GM12878 (cell line): Measurements from ENCODE around the gene DACH1. TPM values are rescaled to one million over a fixed set of nuclear protein-coding genes. Genes with fewer than 3 reads are reported as not detected.

ENCODE experiments used
- HDGF ChIP-seq: fragments of 450-650 bp; IDR thresholded peaks from 2 replicates; pipeline ENCODE4 v1.6.1; 2016; ENCODE audit warnings: antibody characterized with exemption
- NR2C2 ChIP-seq: IDR thresholded peaks from 2 replicates; pipeline ENCODE4 v1.6.1; 2011; ENCODE audit warnings: borderline replicate concordance, low read depth; ENCODE audit not compliant: control insufficient read depth, insufficient read length
- SREBF1 ChIP-seq: IDR thresholded peaks from 2 replicates; pipeline ENCODE4 v1.6.1; 2012; ENCODE audit warnings: mild to moderate bottlenecking, low read length
- YBX1 ChIP-seq: fragments of 450-650 bp; IDR thresholded peaks from 2 replicates; pipeline ENCODE4 v1.6.1; 2016; ENCODE audit warnings: antibody characterized with exemption
- polyA plus RNA-seq, 11 experiments: library from polyadenylated mRNA; depleted of rRNA in 4 of 11; unstranded in 6 of 11; stranded (reverse) in 5 of 11; fragments of >200 nt; fragmentation: Nextera tagmentation in 4 of 11; fragmentation: Illumina TruSeq in 1 of 11; extraction: Ambion mirVana in 4 of 11; extraction: Trizol in 1 of 11; gene quantifications; 1 replicate in 1 of 11; 2 replicates in 10 of 11; pipeline versions ENCODE4 v1.2.1 to v1.2.3, GENCODE V29; 2011 to 2016; ENCODE audit warnings: inconsistent platforms in 2 of 11, missing spikeins in 2 of 11, low read depth in 1 of 11
- total RNA-seq, 4 experiments: library from RNA; depleted of rRNA in 3 of 4; stranded (reverse); fragments of >200 nt in 3 of 4; fragmentation: Illumina TruSeq in 1 of 4; extraction: Trizol in 1 of 4; gene quantifications; 2 replicates each; pipeline versions ENCODE4 v1.2.1 to v1.2.3, GENCODE V29; 2013 to 2021
- TF ChIP-seq, protein P1 (sequence below): IDR thresholded peaks from 2 replicates; pipeline ENCODE4 v1.6.1; 2012; ENCODE audit warnings: improper control_type of control experiment, low read depth, low read length; ENCODE audit not compliant: insufficient replicate concordance
- TF ChIP-seq, protein P2 (sequence below), 3 experiments: IDR thresholded peaks in 2 of 3; conservative IDR thresholded peaks in 1 of 3; 2 replicates each; pipeline ENCODE4 v1.5.1; 2011; ENCODE audit warnings: low read depth in 3 of 3, low read length in 3 of 3, mild to moderate bottlenecking in 3 of 3, control low read depth in 2 of 3, moderate library complexity in 2 of 3, inconsistent platforms in 1 of 3, mixed read lengths in 1 of 3; ENCODE audit not compliant: control insufficient read depth in 2 of 3, insufficient read depth in 1 of 3; ENCODE audit errors: extremely low read depth in 1 of 3

DACH1 gene
- total and polyA plus RNA-seq, 10 of the 15 experiments (the other 5 are each of a cell fraction or from before 2014, with no cell fraction given) = 0.05 TPM; not detected in 9

DNA sequence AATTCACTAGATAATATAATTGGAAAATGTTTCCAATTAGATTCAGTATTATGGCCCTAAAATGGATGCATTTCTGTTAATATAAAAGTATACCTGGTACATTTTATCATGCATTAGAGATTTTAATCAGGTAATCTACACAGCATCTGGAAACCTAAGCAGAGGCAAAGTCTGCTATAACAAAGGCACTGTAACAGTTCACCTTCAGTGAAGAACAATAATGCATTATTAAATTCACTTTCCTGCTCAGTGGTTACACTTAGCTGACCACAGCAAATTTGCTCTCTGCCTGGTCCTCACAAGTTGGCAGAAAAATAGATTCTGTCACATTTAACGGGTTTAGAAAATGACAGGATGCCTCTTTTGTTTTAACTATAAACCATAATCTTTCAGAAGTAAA lies 326.9 kb downstream of the DACH1 start (continued):
- TF ChIP-seq, protein P1, sequence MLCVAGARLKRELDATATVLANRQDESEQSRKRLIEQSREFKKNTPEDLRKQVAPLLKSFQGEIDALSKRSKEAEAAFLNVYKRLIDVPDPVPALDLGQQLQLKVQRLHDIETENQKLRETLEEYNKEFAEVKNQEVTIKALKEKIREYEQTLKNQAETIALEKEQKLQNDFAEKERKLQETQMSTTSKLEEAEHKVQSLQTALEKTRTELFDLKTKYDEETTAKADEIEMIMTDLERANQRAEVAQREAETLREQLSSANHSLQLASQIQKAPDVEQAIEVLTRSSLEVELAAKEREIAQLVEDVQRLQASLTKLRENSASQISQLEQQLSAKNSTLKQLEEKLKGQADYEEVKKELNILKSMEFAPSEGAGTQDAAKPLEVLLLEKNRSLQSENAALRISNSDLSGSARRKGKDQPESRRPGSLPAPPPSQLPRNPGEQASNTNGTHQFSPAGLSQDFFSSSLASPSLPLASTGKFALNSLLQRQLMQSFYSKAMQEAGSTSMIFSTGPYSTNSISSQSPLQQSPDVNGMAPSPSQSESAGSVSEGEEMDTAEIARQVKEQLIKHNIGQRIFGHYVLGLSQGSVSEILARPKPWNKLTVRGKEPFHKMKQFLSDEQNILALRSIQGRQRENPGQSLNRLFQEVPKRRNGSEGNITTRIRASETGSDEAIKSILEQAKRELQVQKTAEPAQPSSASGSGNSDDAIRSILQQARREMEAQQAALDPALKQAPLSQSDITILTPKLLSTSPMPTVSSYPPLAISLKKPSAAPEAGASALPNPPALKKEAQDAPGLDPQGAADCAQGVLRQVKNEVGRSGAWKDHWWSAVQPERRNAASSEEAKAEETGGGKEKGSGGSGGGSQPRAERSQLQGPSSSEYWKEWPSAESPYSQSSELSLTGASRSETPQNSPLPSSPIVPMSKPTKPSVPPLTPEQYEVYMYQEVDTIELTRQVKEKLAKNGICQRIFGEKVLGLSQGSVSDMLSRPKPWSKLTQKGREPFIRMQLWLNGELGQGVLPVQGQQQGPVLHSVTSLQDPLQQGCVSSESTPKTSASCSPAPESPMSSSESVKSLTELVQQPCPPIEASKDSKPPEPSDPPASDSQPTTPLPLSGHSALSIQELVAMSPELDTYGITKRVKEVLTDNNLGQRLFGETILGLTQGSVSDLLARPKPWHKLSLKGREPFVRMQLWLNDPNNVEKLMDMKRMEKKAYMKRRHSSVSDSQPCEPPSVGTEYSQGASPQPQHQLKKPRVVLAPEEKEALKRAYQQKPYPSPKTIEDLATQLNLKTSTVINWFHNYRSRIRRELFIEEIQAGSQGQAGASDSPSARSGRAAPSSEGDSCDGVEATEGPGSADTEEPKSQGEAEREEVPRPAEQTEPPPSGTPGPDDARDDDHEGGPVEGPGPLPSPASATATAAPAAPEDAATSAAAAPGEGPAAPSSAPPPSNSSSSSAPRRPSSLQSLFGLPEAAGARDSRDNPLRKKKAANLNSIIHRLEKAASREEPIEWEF = no peak
- TF ChIP-seq HDGF (no peak), NR2C2 (no peak), SREBF1 (no peak), YBX1 (no peak)
- TF ChIP-seq, protein P2, sequence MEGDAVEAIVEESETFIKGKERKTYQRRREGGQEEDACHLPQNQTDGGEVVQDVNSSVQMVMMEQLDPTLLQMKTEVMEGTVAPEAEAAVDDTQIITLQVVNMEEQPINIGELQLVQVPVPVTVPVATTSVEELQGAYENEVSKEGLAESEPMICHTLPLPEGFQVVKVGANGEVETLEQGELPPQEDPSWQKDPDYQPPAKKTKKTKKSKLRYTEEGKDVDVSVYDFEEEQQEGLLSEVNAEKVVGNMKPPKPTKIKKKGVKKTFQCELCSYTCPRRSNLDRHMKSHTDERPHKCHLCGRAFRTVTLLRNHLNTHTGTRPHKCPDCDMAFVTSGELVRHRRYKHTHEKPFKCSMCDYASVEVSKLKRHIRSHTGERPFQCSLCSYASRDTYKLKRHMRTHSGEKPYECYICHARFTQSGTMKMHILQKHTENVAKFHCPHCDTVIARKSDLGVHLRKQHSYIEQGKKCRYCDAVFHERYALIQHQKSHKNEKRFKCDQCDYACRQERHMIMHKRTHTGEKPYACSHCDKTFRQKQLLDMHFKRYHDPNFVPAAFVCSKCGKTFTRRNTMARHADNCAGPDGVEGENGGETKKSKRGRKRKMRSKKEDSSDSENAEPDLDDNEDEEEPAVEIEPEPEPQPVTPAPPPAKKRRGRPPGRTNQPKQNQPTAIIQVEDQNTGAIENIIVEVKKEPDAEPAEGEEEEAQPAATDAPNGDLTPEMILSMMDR (IDR thresholded peaks at IDR 0.05 in 2 of 3, conservative IDR thresholded peaks at IDR 0.05 in 1 of 3; ENCODE audit: control insufficient read depth in 2 of 3, extremely low read depth in 1 of 3, insufficient read depth in 1 of 3, low read depth in 3 of 3, low read length in 3 of 3) = no peak
